ENCODE data around the gene PLOD1.
A peak's percentile ranks its signal among the peaks of the same experiment; 100 is the strongest.

PLOD1 gene

DNA sequence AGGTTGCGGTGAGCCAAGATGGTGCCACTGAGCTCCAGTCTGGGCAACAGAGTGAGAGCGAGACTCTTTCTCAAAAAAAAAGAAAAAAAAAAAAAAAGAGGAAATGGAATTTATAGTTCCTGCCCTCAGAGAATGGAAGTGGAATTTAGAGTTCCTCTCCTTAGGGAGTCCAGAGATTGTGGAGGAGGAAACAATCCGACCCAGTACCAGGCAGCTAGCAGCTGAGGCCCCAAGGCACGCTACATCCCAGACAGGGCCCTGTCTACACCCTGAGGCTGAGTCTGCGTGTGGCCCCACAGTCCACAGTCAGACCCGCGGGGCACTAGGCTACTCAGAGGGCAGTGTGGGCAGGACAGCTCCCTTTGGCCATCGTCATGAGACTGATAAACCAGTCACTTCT lies 43.8 kb downstream of the PLOD1 start:
- DNase-seq (ENCODE audit: low read depth): no peak

DNA sequence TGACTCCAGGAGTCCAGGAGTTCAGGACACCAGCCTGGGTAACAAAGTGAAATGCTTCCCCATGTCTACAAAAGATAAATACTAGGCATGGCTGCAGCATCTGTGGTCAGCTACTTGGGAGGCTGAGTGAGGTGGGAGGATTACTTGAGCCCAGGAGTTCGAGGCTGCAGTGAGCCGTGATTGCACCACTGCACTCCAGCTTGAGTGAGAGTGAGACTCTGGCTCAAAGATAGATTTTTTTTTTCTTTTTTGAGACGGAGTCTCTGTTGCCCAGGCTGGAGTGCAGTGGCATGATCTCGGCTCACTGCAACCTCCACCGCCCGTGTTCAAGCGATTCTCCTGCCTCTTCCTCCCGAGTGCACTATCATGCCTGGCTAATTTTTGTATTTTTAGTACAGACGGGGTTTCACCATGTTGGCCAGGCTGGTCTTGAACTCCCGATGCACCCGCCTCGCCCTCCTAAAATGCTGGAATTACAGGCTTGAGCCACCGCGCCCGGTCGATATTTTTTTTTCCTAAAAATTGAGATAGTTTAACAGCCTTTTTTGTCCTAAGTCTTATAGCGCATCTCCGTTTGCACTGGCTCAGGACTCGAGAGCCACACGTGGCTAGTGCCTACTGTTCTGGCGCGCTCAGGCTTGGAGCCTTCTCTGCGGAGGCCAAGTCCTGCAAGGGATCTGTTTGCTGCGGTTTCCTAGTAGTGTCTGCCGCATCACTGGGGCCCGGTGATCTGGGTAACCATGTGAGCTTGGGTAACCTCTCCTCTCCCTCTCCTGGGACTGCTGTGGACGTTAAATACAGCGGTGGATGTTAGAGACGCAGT lies 44.7 kb downstream of the PLOD1 start:
- peak; percentile 35 for DNase-seq (ENCODE audit: low read depth)

DNA sequence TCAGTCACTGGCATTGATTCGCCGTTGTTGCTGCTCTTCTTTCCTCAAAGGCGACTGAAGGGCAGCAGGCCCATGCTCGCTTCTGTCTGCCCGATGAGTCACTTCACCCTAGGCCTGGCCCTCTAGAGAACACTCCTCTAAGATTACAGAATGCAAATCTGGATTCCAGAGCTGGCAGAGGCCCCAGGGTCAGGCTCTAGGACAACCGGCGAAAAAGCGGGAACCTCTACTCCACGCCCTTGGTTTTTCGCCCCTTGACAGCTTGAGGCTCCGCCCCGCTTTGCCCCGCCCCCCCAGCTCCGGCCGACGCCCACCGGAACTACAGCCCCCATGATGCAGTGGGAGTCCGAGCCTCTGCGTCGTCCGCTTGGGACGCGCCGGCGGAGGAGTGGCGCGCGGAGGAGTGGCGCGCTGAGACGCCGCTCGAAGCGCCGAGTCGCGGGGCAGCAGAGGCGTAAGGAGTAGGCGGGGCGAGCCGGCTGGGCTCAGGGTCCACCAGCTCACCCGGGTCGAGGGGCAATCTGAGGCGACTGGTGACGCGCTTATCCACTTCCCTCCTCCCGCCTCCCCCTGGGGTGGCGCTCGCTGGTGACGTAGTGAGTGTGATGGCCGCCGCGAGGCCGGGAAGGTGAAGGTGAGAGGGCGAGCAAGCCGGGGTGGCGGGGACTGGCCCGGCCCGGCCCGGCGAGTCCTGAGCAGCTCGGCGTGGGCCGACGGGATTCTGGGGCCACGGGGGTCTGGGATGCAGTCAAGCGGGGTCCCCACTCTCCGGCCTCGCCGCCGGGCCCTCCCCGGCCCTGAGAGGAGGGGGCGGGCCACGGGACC lies 45.5 kb downstream of the PLOD1 start, which contains the start of gene MFN2:
Gene MFN2 (plus strand): TSS at position 594 of the 825 bp plus-strand sequence. CDS start 8,725 bp downstream, outside the sequence.
- DNase-seq (ENCODE audit: low read depth): peak; percentile 91

DNA sequence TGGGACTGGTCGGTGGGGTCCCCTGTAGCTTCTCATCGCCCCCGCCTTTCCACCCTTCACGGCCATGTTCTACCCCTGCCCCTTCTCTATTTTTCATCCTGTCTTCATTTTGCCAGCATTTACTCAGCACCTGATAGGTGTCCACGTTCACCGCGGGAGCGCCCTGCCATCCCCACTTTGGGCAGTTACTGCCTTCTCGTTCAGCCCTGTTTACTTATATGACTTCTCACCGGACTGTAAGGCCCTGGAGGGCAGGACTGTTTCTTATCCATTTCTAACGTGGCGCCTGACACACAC lies 46.1 kb downstream of the PLOD1 start:
- no peak for DNase-seq (ENCODE audit: low read depth)

DNA sequence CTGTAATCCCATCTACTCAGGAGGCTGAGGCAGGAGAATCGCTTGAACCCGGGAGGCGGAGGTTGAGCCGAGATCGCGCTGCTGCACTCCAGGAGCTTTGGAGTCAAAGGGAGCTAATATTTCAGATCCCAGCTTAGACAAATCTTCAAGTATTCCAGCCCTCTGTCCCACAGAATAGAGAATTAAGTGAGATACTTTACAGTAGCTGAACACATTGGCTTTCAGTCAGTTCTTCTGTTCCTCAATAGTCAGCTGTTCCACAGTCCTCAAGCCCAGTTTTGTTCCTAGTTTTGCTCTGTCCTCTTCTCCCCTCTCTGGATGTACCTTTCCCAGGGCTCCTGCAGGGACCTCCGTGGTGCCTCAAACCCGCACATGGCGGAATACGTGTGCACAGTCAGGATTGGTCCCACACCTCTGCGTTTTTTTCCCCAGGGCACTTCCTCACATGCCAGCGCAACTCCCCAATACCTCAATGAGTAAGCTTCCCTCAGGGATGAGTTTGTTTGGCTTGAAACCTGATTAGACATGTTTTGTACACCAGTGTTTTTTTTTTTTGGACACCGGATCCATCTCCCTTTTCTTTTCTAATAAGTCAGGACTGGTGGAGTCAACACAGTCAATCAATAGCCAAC lies 47.0 kb downstream of the PLOD1 start:
- no peak for DNase-seq (ENCODE audit: low read depth)

DNA sequence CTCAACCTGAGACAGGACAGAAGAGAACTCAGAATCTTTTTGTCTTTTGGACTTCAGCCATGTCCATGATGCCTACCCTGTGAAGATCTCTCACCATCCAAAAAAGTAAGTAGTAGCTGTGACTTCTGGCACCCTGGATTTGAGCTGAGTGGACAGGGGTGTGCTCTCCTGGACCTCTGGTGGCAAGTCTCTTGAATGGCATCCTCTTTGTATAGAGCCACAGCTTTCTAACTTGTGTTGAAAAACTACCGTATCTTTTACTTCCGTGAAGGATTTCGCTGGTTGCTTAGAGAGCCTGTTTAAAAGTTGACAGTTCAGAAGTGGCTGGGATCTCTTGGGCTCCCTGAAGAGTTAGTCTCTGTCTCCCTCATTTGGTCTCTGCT lies 47.5 kb downstream of the PLOD1 start:
- DNase-seq (ENCODE audit: low read depth): no peak

DNA sequence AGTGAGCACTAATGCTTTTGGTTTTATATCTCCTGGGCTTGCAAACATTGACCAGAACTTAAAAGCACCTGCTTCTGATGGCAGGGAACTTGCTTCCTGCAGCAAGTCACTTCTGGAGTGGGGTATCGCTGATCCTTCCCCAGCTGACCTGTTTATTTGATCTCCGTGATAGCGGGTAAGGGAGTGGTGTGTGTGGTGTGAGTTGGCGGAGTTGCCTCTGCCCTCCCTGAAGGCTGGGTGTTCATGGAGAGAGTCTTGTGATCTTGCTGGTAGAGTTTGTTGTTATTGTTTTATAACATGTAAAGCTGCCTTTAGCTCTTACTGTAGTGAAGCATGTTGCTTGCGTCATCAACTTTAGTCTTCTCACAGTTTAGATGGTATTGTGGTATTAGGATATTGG lies 49.6 kb downstream of the PLOD1 start:
- DNase-seq (ENCODE audit: low read depth): no peak

DNA sequence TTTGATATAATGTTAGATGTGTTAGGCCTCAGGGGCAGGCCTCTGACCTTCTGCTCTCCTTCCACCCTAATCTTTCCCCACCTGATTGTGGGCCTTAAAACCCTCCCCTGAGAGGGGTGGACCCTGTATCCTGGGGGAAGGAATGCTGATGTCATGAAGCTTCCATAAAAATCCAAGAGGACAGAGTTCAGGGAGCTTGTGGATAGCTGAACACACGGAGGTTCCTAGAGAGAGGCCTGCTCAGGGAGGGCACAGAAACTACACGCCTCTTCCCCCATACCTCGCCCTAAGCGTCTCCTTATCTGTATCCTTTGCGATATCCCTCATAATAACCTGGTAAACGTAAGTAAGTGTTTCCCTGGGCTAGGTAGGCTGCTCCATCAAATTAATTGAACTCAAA lies 50.1 kb downstream of the PLOD1 start:
- no peak for DNase-seq (ENCODE audit: low read depth)

DNA sequence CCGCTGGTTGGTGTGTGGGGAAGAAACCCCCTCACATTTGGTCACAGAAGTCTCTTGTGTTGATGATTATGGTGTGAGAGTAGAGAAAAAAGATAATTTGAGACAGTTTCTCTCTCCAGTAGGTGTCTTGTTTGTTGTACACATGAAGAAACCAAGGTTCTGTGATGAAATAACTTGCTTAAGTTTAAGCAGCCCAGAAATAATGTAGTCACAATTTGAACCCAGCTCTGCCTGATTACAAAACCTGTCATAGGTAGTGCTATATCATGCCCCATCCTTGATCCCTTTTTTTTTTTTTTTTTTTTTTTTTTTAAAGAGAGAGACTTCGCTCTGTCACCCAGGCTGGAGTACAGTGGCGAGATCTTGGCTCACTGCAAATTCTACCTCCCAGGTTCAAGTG lies 50.7 kb downstream of the PLOD1 start:
- no peak for DNase-seq (ENCODE audit: low read depth)

DNA sequence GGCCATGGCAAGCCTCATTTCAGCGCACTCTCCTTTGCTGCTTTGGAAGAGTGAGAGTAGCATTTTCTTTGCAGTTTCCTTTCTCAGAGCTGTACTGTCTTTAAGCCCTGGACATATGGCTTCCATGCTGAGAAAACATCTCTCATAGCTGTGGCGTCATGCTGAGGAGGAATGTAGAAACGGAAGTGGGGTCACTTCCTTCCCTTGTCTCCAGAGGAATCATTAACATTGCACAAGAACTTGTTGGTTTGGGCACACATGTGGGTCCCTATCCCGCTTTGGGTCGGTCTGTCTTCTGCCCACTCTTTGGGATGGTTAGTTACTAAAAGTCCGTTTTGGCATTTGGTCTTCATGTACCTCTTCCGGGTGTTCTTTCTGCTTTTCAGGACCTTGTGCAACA lies 51.3 kb downstream of the PLOD1 start:
- DNase-seq (ENCODE audit: low read depth): no peak

DNA sequence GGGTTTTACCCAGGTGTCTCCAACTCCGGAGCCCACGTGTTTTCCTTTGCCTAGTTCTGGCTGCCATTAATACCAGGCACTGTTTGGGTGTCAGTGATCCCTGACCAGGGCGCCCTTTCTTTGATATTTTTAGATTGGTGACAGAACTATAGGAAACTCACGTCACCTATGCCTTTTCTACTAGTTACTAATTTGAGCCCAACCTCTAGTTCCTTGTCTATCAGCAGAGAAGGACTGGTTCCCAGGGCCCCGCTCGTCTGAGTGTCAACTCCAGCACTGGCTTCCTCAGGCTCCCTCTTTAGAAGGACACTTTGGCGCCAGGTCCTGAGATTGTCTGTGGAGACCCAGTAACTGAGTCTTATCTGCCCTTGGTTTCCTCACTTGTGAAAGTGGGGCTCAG lies 55.2 kb downstream of the PLOD1 start:
- DNase-seq (ENCODE audit: low read depth): no peak

DNA sequence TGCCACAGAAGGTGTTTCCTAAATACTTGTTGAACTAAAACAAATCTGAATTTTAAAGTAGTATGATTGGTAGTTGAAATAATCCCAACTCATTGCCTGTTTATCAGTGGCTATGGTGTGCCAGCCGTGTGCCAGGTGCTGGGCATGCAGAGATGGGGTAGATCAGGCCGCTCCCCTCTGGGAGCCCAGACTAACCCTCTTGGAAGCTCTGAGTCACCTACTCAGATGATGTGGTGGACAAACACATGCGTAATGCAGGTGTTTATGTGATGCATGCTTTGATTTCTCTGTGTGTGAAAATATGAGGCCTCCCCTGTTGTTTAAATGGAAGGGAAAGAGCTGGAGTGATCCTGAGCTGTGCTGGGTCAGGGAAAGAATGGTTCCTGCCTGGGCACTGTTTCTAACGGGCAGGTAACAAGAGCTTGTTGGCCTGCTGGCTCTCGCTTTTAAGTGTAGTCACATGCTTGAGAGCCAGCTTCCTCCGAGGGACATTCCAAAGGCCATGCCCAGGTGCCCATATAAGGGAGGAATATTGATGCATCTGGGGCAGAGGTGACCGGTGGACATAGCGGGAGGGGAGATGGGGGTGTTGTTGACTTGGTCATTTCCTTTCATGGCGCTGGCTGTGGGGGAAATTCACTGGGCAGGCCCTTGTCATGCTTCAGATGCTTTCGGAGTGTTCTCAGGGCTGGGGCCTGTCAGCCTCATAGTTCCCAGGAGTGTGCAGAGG lies 56.0 kb downstream of the PLOD1 start:
- DNase-seq (ENCODE audit: low read depth): no peak

DNA sequence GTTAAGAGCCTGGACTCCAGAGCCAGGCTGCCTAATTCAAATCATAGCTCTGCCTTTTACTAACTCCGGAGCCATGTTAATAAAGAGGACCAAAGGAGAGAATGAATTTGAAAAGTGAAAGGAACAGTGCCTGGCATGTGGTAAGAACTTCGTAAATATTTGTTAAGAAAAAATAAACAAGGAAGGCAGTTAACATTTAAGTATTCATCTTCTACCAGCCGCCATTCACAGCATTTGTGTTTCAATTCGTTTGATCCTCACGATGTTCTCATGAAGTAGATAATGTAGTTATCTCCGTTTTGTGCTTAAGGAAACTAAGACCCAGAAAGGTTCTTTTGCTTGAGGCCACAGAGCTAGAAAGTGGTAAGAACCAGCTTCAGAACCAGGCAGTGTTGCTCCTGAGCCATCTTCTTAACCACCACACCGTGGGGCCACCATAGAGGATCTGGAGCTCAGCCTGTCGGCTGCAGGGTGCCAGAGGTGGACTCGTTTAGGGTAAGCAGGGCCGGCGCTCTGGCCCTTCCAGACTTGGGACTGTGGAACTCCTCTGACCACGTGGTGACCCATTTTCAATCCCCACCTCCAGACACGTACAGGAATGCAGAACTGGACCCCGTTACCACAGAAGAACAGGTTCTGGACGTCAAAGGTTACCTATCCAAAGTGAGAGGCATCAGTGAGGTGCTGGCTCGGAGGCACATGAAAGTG lies 57.6 kb downstream of the PLOD1 start:
- DNase-seq (ENCODE audit: low read depth): no peak

DNA sequence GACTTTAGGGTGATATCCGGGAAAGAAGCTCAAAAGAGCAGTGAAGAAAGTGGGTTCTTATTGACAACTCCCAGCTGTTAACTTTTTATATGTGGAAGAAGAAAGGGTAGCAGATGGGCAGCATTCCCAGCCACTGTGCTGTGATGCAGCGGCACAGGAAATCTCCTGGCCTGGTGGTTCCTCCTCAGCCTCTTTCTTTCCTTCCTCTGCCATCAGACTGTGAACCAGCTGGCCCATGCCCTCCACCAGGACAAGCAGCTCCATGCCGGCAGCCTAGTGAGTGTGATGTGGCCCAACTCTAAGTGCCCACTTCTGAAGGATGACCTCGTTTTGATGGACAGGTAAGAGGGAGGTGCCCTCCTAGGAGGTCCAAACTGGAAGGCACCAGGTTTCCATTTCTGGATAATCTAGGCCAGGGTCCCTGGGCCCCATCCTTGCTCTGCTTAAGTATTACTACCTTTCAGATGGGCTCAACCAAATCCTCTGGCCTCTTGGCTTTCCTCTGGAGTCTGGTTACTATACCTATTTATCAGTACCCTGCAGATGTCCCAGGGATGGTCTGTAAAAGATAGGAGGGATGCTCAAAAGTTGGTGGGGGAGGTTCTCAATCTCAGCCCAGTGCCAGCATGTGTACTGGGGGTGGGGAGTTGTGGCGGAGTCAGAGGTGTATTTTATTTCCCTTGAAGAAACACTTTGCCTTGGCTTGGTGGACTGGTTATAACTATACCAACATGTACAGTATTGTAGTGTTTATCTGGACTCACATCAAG lies 62.7 kb downstream of the PLOD1 start:
- no peak for DNase-seq (ENCODE audit: low read depth)

DNA sequence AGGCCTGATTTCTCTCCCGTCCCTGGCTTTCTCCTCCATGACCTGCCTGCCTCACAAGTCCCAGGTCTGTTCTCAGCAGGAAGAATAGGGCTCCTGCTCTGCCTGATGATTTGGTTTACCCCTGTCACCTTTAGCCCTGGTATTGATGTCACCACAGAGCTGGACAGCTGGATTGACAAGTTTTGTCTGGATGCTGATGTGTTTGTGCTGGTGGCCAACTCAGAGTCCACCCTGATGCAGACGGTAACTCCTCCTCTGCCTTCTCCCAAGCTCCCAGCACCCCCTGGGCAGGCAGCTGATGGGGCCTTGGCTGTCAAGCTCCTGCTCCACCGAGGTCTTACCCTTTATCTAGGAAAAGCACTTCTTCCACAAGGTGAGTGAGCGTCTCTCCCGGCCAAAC lies 64.1 kb downstream of the PLOD1 start:
- no peak for DNase-seq (ENCODE audit: low read depth)

DNA sequence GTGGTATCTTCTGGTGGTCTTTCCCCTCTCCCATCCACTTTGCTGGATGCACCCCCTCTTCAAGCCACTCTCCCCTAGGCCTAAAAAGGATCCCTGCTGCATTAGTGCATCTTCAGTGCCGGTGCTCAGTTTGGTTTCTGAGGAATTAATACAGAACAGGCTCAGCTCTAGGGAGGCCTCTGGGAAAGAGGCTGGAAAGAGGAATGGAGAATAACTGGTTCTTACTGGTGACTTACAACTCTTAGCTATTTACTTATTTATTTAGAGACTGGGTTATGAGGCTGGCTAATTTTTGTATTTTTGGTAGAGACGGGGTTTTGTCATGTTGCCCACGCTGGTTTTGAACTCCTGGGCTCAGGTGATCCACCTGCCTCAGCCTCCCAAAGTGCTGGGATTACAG lies 64.7 kb downstream of the PLOD1 start:
- DNase-seq (ENCODE audit: low read depth): no peak

DNA sequence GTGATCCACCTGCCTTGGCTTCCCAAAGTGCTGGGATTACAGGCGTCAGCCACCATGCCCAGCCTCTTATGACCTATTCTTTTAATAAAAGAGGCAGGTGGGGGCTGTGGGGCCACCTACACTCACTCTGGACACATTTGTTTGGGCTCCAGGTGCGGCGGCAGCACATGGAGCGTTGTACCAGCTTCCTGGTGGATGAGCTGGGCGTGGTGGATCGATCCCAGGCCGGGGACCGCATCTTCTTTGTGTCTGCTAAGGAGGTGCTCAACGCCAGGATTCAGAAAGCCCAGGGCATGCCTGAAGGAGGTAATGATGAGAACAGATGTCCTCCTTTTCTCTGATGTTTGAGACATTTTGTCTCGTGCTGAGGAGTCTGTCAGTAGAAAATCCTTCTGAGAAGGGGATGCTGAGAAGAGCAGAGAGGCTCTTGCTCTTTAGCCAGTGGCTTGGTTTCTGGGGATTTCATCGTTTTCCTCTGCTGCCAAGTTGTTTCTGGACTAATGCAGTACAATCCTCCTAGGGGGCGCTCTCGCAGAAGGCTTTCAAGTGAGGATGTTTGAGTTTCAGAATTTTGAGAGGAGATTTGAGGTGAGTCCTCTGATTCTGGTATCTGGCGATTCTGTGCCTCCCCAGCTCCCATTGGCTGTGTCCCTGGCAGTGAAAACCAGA lies 66.9 kb downstream of the PLOD1 start:
- no peak for DNase-seq (ENCODE audit: low read depth)

DNA sequence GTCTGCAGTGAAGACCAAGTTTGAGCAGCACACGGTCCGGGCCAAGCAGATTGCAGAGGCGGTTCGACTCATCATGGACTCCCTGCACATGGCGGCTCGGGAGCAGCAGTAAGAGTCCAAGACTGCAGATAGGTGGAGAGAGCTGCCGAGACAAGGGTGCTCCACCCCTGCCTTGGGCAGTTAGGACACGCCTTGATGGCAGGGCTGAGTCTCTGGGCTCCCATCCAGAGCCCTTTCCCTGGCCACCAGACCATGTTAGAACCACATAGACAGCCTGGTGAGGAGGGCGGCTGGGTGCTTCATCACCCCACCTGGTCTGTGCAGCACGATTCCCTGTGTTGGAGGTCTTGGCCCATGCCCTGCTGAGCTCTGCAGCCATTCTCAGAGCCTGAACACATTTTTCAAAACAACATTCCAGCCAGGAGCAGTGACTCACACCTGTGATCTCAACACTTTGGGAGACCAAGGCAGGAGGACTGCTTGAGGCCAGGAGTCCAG lies 67.5 kb downstream of the PLOD1 start:
- no peak for DNase-seq (ENCODE audit: low read depth)

DNA sequence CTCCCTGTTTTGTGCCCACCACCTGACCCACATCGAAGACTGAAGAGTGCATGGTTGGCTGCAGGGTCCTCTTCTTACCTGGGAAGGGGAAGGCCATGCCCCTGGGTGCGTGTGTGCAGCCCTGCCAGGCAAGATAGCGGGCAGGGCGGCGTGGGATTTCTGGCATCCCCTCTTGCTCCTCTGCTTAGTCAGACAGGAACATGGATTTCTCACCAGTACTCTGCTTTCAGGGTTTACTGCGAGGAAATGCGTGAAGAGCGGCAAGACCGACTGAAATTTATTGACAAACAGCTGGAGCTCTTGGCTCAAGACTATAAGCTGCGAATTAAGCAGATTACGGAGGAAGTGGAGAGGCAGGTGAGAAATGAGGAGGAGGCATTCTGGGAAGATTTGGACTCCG lies 69.2 kb downstream of the PLOD1 start:
- no peak for DNase-seq (ENCODE audit: low read depth)

DNA sequence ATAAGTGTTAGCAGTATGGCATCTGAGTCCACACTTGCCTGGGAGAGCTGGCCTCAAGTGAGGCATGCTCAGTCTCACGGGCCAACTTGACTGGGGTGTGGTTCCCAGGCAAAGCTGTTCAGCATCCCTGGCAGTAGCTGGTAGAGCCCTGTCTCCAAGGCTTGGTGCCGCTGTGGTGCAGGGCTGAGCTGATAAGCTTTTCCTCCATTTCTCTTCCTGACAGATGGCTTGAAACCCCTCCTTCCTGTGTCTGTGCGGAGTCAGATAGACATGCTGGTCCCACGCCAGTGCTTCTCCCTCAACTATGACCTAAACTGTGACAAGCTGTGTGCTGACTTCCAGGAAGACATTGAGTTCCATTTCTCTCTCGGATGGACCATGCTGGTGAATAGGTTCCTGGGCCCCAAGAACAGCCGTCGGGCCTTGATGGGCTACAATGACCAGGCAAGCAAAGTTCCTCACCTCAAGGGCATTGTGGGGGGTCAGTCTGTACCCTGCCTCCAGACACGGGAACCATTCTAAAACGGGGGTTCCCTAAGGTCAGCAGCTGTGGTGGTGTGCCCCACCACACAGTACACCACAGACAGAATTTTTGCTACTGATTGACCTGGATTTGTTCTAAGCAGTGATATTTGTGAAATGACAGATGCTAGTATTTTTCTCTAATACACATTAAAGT lies 71.1 kb downstream of the PLOD1 start:
- no peak for DNase-seq (ENCODE audit: low read depth)
